Left lung (tissue), 10 donors: ENCODE measurements around the gene GSK3B. TPM values are rescaled to one million over a fixed set of nuclear protein-coding genes. Genes with fewer than 3 reads are reported as not detected.

ENCODE experiments used
- ATAC-seq: fragments of 200-7000 bp; cut with Tn5 transposase; one replicate; pipeline ENCODE4 v1.9.1; 2020; ENCODE audit warnings: moderate library complexity
- DNase-seq, 4 donors: peaks; one replicate each; pipeline ENCODE4 v3.0.0-alpha.2; 2013 to 2020
- H3K27ac ChIP-seq, 2 donors: fragments of 200-600 bp; sonication (generic) in 1 of 2; one replicate each; pipeline versions ENCODE4 v1.5.0 to v1.8.0; 2020 to 2021
- H3K27me3 ChIP-seq, 2 donors: fragments of 200-600 bp; sonication (generic) in 1 of 2; one replicate each; pipeline versions ENCODE4 v1.5.0 to v1.8.0; 2020 to 2021
- H3K36me3 ChIP-seq, 2 donors: fragments of 200-600 bp; sonication (generic) in 1 of 2; one replicate each; pipeline versions ENCODE4 v1.5.0 to v1.8.0; 2020 to 2021
- H3K4me1 ChIP-seq, 2 donors: fragments of 200-600 bp; one replicate each; pipeline ENCODE4 v1.8.0; 2021
- H3K4me3 ChIP-seq, 2 donors: fragments of 200-600 bp; sonication (generic) in 1 of 2; one replicate each; pipeline versions ENCODE4 v1.5.0 to v1.8.0; 2020 to 2021; ENCODE audit warnings: mild to moderate bottlenecking in 1 of 2
- H3K9me3 ChIP-seq, 2 donors: fragments of 200-600 bp; sonication (generic) in 1 of 2; one replicate each; pipeline versions ENCODE4 v1.5.0 to v1.8.0; 2020 to 2021
- CTCF ChIP-seq, 2 donors: fragments of 200-600 bp; sonication (generic) in 1 of 2; IDR thresholded peaks; one replicate each; pipeline versions ENCODE4 v1.5.0 to v1.8.0; 2021; ENCODE audit warnings: antibody characterized with exemption in 2 of 2
- intact Hi-C, 2 donors: fragments of 100-400 bp; cut with DNase I; formaldehyde crosslinking; loops; one replicate each; pipeline versions ENCODE4 v1.11.2 to v1.14.2; 2022
- polyA plus RNA-seq, 6 donors: library from polyadenylated mRNA; unstranded; fragments of 120-200 nt; gene quantifications; one replicate each; pipeline ENCODE4 v1.2.1, GENCODE V29; 2013; ENCODE audit not compliant: insufficient read length in 6 of 6
- total RNA-seq, 2 donors: library from RNA; stranded (reverse); fragmentation: NEBNext Ultra II Directional; extraction: Animal tissue kit (Norgen Biotek cat#: 25700); gene quantifications; one replicate each; pipeline ENCODE4 v1.2.1, GENCODE V29; 2021
- donor health status: DM: no; HTN: yes; CAD: no.
- donor health status: DM: no; HTN: no; CAD: no.

The GSK3B gene
- total and polyA plus RNA-seq, 8 donors: 39.2 to 53.0 (median 42.4) TPM

- no peaks in the 10 kb centered on the region for H3K36me3 ChIP-seq
- TF ChIP-seq CTCF (IDR thresholded peaks at IDR 0.05): no peak
- ATAC-seq (peak; percentile 50), DNase-seq (no peak)
- H3K4me3 ChIP-seq: no peak overlapping the region
- H3K9me3 ChIP-seq: no peaks in the 10 kb centered on the region
- H3K4me1 ChIP-seq: peaks cover 0 to 4% of the 10 kb centered on the region in 2 donors
- no peaks in the 10 kb centered on the region for H3K27me3 ChIP-seq
- intact Hi-C loops: no loop called here
- no peak overlapping the region for H3K27ac ChIP-seq
Measured at GRCh38 chr3:119831941-119832371, 262.3 kb downstream of the GSK3B start.

- H3K36me3 ChIP-seq: peaks cover 0 to 7% of the 10 kb centered on the region in 2 donors
- no peaks in the 10 kb centered on the region for H3K27me3 ChIP-seq
- peaks cover 0 to 4% of the 10 kb centered on the region in 2 donors for H3K4me1 ChIP-seq
- intact Hi-C loops: no loop called here
- DNase-seq (no peak), ATAC-seq (no peak)
- H3K9me3 ChIP-seq: no peaks in the 10 kb centered on the region
- no peak overlapping the region for H3K27ac ChIP-seq
- H3K4me3 ChIP-seq: no peak overlapping the region
- no peak for TF ChIP-seq CTCF (IDR thresholded peaks at IDR 0.05)
Measured at GRCh38 chr3:119831022-119831421, 263.2 kb downstream of the GSK3B start.

DNA sequence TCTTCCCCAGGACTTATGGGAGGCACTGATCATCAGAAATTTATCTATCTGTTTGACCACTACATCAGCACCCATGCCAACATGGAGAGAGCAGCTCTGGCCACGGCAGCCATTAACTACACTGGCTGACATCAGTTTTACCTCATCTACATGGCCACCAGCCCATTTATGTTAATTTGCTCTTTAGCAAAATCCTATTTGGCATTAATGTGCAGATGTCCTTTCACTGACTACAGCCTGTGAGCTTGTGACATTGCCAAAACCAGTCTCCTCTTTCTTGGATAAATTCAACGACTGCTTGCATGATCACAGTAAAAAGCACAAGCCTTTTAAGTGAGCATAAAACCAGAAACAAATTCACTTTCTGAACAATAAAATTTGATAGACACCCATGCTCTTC lies 264.8 kb downstream of the GSK3B start:
- no peaks in the 10 kb centered on the region for H3K9me3 ChIP-seq
- no peak for ATAC-seq
- no peaks in the 10 kb centered on the region for H3K27me3 ChIP-seq
- H3K4me1 ChIP-seq: no peaks in the 10 kb centered on the region
- TF ChIP-seq CTCF (IDR thresholded peaks at IDR 0.05): no peak
- H3K36me3 ChIP-seq: peaks cover 0 to 22% of the 10 kb centered on the region in 2 donors
- intact Hi-C loops: no loop called here
- no peak overlapping the region for H3K4me3 ChIP-seq
- DNase-seq: peak in 1 of 4 donors; percentile 45
- no peak overlapping the region for H3K27ac ChIP-seq

DNA sequence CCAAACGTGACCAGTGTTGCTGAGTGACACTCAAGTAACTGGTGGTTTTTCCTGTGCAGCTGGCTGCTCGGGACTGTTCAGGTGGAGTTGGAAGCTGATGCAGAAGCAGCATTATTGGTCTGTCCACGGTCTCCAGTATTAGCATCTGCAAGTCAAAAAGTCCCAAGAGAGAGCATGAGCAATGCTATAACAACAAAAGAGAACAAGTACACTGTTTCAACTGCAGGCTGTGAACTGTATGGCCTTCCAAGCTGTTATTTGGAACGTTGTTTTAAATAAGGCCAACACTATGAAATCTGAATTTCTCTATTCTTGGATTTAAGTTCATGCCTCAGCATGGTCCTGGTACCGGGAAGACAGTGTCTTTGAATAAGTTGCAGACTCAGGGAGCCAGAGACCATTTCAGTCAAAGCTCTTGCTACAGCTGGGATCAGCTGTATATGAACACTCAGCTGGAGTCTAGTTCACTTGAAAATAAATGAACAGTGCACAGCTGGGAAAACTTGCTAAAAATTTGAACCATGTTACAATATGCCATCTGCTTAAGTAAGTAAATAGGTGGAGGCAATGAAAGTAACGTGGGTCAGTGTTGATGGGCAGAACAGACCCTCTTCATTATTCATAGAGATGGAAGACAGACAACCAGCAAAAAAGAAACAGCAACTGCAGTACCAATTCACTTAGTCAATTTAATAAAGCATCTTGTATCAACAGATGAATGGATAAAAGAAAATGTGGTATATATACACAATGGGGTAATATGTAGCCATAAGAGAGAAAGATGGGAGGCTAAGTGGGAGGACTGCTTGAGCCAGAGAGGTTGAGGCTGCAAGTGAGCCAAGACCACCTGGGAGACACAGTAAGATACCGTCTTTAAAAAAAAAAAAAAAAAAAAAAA lies 267.3 kb downstream of the GSK3B start:
- H3K4me3 ChIP-seq: no peak overlapping the region
- no peaks in the 10 kb centered on the region for H3K27me3 ChIP-seq
- TF ChIP-seq CTCF (IDR thresholded peaks at IDR 0.05): no peak
- ATAC-seq: no peak
- no peaks in the 10 kb centered on the region for H3K9me3 ChIP-seq
- intact Hi-C loops: no loop called here
- no peak overlapping the region for H3K27ac ChIP-seq
- DNase-seq: peak in 1 of 4 donors; percentile 61
- H3K4me1 ChIP-seq: no peaks in the 10 kb centered on the region
- peaks cover 0 to 22% of the 10 kb centered on the region in 2 donors for H3K36me3 ChIP-seq

DNA sequence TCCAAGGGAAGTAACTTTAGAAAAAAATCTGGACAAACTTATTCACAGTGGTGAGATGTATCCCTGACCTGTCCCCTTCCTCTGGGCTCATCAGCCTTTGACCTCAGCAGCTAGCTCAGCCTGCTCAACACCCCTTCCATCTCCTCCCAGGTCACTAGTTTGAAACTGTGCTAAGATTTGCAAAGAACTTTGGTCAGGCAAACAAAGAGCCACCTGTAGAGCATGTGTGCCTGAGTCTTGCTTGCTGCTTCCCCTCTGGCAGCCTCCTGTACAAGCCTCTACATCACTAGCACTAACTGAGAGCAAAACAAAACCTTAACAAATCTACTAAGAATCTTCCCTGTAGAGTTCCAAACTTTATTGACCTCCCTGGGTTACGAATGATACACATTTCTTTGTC lies 268.4 kb downstream of the GSK3B start:
- ATAC-seq (no peak), DNase-seq (no peak)
- Histone ChIP-seq H3K9me3 (no peaks in the 10 kb centered on the region), H3K27ac (no peak overlapping the region), H3K4me3 (no peak overlapping the region), H3K27me3 (no peaks in the 10 kb centered on the region), H3K36me3 (peaks cover 0 to 22% of the 10 kb centered on the region in 2 donors), H3K4me1 (no peaks in the 10 kb centered on the region)
- intact Hi-C loops: no loop called here
- no peak for TF ChIP-seq CTCF (IDR thresholded peaks at IDR 0.05)
